Smooth muscle cell (in vitro differentiated cells): ENCODE data around the gene SYT17. TPM values are rescaled to one million over a fixed set of nuclear protein-coding genes. Genes with fewer than 3 reads are reported as not detected.

ENCODE experiments used
- DNase-seq: peaks from one replicate; lab custom pipeline; 2025; ENCODE audit not compliant: unreplicated experiment; lab: John Stamatoyannopoulos, UW
- H2AFZ ChIP-seq: fragments of 200-600 bp; sonication (generic); 2 replicates; pipeline ENCODE4 v1.6.0; 2016; ENCODE audit warnings: antibody characterized with exemption, low read depth, mild to moderate bottlenecking
- H3F3A ChIP-seq: fragments of 200-600 bp; sonication (generic); 2 replicates; pipeline ENCODE4 v1.6.0; 2017; ENCODE audit warnings: antibody characterized with exemption, low read depth
- H3K27ac ChIP-seq: fragments of 200-600 bp; sonication (generic); 2 replicates; pipeline ENCODE4 v1.5.1; 2016; ENCODE audit warnings: low read depth, mild to moderate bottlenecking
- H3K27me3 ChIP-seq: fragments of 200-600 bp; sonication (generic); 2 replicates; pipeline ENCODE4 v1.6.1; 2016; ENCODE audit warnings: low read depth, mild to moderate bottlenecking
- H3K36me3 ChIP-seq: fragments of 200-600 bp; sonication (generic); 2 replicates; pipeline ENCODE4 v1.5.1; 2016; ENCODE audit warnings: low read depth
- H3K4me1 ChIP-seq: fragments of 200-600 bp; sonication (generic); 2 replicates; pipeline ENCODE4 v1.5.1; 2016; ENCODE audit warnings: low read depth
- H3K4me2 ChIP-seq: fragments of 200-600 bp; sonication (generic); 2 replicates; pipeline ENCODE4 v1.6.0; 2016; ENCODE audit warnings: mild to moderate bottlenecking
- H3K4me3 ChIP-seq: fragments of 200-600 bp; sonication (generic); 2 replicates; pipeline ENCODE4 v1.5.1; 2016; ENCODE audit warnings: mild to moderate bottlenecking
- H3K79me2 ChIP-seq: fragments of 200-600 bp; sonication (generic); 2 replicates; pipeline ENCODE4 v1.6.0; 2016; ENCODE audit warnings: low read depth, mild to moderate bottlenecking
- H3K9ac ChIP-seq: fragments of 200-600 bp; sonication (generic); 2 replicates; pipeline ENCODE4 v1.6.0; 2016; ENCODE audit warnings: low read depth
- H3K9me3 ChIP-seq: fragments of 200-600 bp; sonication (generic); replicated peaks from 2 replicates; pipeline ENCODE4 v1.5.1; 2016; ENCODE audit warnings: low read depth
- H4K20me1 ChIP-seq: fragments of 200-600 bp; sonication (generic); 2 replicates; pipeline ENCODE4 v1.6.0; 2016; ENCODE audit warnings: low read depth
- WGBS: methylation state at CpG from one replicate; pipeline ENCODE4 v1.1.7; 2016; ENCODE audit warnings: low lambda C conversion rate; 5-methylcytosine and 5-hydroxymethylcytosine counted together
- polyA plus RNA-seq: library from polyadenylated mRNA; unstranded; fragments of >200 nt; fragmentation: Nextera tagmentation; extraction: Ambion mirVana; gene quantifications from 2 replicates; pipeline ENCODE4 v1.2.1, GENCODE V29; 2016
- total RNA-seq: library from RNA; depleted of rRNA; stranded (reverse); fragments of >200 nt; gene quantifications from 2 replicates; pipeline ENCODE4 v1.2.3, GENCODE V29; 2014
- TF ChIP-seq, protein P1 (sequence below): fragments of 200-600 bp; sonication (generic); IDR thresholded peaks from 2 replicates; pipeline ENCODE4 v1.5.1; 2017; ENCODE audit warnings: borderline replicate concordance, mild to moderate bottlenecking, antibody characterized with exemption; ENCODE audit not compliant: insufficient read depth, poor library complexity, severe bottlenecking

Gene SYT17
- total and polyA plus RNA-seq, 2 experiments from 2014 or later, result 2.0 to 3.9 TPM

DNA sequence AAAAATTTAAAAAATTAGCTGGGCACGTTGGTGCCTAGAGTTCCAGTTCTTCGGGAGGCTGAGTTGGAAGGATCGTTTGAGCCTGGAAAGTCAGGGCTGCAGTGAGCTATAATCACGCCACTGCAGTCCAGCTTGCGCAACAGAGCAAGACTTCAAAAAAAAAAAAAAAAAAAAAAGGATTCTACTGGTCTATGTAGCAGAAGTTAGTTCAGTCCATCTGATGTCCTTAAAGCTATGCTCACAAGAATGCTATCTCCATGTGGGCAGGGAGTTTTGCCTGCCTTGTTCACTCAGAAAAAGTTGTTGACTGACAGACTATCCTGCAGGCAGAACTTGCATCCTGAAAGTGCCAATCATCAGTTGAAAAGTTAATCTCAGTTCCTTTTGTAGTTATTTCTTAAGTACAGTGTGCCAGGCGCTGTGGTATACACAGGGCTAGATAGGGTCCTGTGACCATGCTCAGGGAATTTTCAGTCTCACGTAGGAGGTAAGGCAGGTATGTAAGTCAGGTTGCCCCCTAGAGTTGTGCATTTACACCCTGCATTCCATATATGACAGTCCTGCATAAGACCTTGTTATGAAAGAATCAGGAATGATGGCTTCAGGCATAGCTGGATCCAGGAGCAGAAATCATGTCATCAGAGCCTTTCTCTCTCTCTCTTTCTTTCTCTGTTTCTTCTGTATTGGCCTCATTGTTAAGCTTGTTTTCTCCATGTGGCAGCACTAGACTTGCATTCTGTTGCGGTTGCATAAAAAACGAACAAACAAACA, 7.6 kb downstream of the SYT17 start:
- no peaks in the 10 kb centered on the region for H4K20me1 ChIP-seq
- no peak overlapping the region for H3K4me3 ChIP-seq
- no peak overlapping the region for H3K4me2 ChIP-seq
- 73% methylated on average over 9 of the region's 9 CpGs for WGBS
- no peak overlapping the region for H2AFZ ChIP-seq
- no peaks in the 10 kb centered on the region for H3K9me3 ChIP-seq
- no peak overlapping the region for H3K27ac ChIP-seq
- DNase-seq, result no peak
- no peaks in the 10 kb centered on the region for H3K4me1 ChIP-seq
- no peak overlapping the region for H3K9ac ChIP-seq
- H3K79me2 ChIP-seq, result no peaks in the 10 kb centered on the region
- TF ChIP-seq, protein P1, sequence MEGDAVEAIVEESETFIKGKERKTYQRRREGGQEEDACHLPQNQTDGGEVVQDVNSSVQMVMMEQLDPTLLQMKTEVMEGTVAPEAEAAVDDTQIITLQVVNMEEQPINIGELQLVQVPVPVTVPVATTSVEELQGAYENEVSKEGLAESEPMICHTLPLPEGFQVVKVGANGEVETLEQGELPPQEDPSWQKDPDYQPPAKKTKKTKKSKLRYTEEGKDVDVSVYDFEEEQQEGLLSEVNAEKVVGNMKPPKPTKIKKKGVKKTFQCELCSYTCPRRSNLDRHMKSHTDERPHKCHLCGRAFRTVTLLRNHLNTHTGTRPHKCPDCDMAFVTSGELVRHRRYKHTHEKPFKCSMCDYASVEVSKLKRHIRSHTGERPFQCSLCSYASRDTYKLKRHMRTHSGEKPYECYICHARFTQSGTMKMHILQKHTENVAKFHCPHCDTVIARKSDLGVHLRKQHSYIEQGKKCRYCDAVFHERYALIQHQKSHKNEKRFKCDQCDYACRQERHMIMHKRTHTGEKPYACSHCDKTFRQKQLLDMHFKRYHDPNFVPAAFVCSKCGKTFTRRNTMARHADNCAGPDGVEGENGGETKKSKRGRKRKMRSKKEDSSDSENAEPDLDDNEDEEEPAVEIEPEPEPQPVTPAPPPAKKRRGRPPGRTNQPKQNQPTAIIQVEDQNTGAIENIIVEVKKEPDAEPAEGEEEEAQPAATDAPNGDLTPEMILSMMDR, result no peak
- no peaks in the 10 kb centered on the region for H3K27me3 ChIP-seq
- H3K36me3 ChIP-seq, result no peaks in the 10 kb centered on the region
- no peaks in the 10 kb centered on the region for H3F3A ChIP-seq

DNA sequence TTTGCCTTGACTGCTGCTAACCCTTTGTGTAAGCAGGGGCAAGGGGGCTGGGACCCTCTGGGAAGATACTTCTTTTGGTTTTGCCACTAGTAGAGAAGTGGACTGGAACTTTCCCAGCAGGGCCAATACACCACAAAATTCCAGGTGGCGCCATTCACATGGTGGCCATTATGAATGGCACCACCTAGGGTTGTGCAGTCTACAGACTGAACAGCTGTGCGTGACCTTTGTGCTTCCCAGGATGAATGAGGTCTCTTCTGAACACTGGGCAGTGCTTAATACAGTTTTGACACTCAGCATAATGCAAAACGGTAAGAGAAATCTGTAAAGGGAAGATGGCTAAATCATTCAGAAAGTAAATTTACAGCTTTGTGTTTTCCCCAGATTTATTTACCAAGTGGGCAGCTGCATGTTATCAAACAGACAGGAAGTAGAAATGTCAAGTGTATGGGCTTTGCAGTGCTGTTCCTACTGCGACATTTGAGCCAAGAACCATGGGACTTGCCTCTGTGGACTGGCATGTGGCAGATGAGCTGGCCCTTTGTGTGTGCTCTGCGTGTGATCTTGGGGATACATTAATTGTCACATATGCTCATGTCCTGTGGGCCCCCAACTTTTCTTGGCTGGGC, 9.2 kb downstream of the SYT17 start:
- no peak overlapping the region for H3K4me2 ChIP-seq
- H3K9ac ChIP-seq, result no peak overlapping the region
- no peaks in the 10 kb centered on the region for H4K20me1 ChIP-seq
- no peaks in the 10 kb centered on the region for H3K36me3 ChIP-seq
- H3K27ac ChIP-seq, result no peak overlapping the region
- no peaks in the 10 kb centered on the region for H3K4me1 ChIP-seq
- H3F3A ChIP-seq, result no peaks in the 10 kb centered on the region
- DNase-seq, result no peak
- no peak overlapping the region for H2AFZ ChIP-seq
- H3K9me3 ChIP-seq, result no peaks in the 10 kb centered on the region
- H3K4me3 ChIP-seq, result no peak overlapping the region
- H3K27me3 ChIP-seq, result no peaks in the 10 kb centered on the region
- TF ChIP-seq, protein P1, result no peak
- no peaks in the 10 kb centered on the region for H3K79me2 ChIP-seq
- WGBS, result 71% methylated on average over 5 of the region's 5 CpGs

DNA sequence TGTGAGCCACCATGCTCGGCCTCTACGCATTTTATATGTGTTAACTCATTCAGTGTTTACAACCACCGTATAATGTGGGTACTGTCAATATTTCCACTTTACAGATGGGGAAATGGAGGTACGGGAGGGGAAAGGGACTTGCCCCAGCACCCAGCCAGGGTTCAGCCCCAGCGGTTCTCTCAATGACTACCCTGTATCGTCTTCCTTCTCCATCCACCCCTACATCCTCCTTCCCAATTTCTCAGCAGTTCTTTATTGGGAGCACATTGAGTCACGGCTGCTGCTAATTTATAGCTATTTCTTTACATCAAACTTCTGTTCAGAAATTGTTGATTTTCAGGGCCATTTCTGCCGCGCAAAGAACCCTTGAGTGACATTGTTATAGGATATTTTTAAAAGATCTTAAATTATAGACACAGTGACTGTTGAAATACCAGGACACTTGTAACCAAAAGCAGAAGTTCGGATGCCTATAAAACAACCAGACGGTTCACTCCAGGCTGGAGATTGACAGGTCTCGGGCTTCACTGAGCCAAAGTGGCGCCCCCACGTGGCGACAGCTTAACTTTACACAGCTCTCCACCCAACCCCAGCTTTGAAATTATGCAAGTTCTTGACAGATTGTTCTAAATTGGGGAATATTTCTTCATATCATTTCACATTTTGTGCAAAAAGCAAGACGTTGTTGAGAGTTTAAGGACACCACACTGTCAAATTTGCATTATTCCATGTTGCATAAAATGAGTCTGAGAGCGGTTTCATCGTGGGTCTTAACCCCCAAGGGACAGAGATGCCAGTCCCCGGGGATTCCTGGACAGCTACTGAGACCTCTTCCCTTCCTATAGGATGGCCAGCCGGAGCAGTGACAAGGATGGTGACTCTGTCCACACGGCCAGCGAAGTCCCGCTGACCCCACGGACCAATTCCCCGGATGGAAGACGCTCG, 11.8 kb downstream of the SYT17 start:
- WGBS, result 71% methylated on average over 27 of the region's 27 CpGs
- DNase-seq, result no peak
- H4K20me1 ChIP-seq, result no peaks in the 10 kb centered on the region

More for the DNA sequence above, 11.8 kb downstream of the SYT17 start:
- H3K27ac ChIP-seq, result no peak overlapping the region
- H2AFZ ChIP-seq, result no peak overlapping the region
- H3K79me2 ChIP-seq, result no peaks in the 10 kb centered on the region
- TF ChIP-seq, protein P1, result peak; percentile 55
- no peak overlapping the region for H3K4me3 ChIP-seq
- H3F3A ChIP-seq, result no peaks in the 10 kb centered on the region
- no peak overlapping the region for H3K9ac ChIP-seq
- no peaks in the 10 kb centered on the region for H3K9me3 ChIP-seq
- no peaks in the 10 kb centered on the region for H3K4me1 ChIP-seq
- H3K27me3 ChIP-seq, result no peaks in the 10 kb centered on the region
- H3K4me2 ChIP-seq, result no peak overlapping the region
- H3K36me3 ChIP-seq, result no peaks in the 10 kb centered on the region
